ENCODE measurements around the gene SMIM29. TPM values are rescaled to one million over a fixed set of nuclear protein-coding genes. Genes with fewer than 3 reads are reported as not detected.

SMIM29 gene
- total and polyA plus RNA-seq, 10 of the 15 experiments (the other 5 are each of a cell fraction or from before 2014, with no cell fraction given), result 7.1 to 30.0 (median 16.2) TPM

- no peak for TF ChIP-seq SP1 (IDR thresholded peaks at IDR 0.05; ENCODE audit: low read depth, low read length)
- TF ChIP-seq SREBF2 (IDR thresholded peaks at IDR 0.05; ENCODE audit: low read length), result no peak
- TF ChIP-seq SUPT20H (IDR thresholded peaks at IDR 0.05; ENCODE audit: borderline replicate concordance, control insufficient read depth, low read depth, low read length), result no peak
- TF ChIP-seq CHD4 (IDR thresholded peaks at IDR 0.05), result no peak
- TF ChIP-seq MTA2 (IDR thresholded peaks at IDR 0.05; ENCODE audit: low read depth), result no peak
- TF ChIP-seq SPI1 (IDR thresholded peaks at IDR 0.05; ENCODE audit: borderline replicate concordance, insufficient read depth, low read depth, low read length), result peak; percentile 8; the same call in 1 of the 2 replicates
- TF ChIP-seq ZBTB11 (CRISPR knock-in tag; IDR thresholded peaks at IDR 0.05), result no peak
- TF ChIP-seq CREM (IDR thresholded peaks at IDR 0.05; ENCODE audit: low read depth), result no peak
- TF ChIP-seq PAX5 (IDR thresholded peaks at IDR 0.05; ENCODE audit: borderline replicate concordance, low read depth, low read length), result no peak
- TF ChIP-seq RELB (IDR thresholded peaks at IDR 0.05; ENCODE audit: low read depth), result no peak
- no peak for TF ChIP-seq ASH2L (IDR thresholded peaks at IDR 0.05; ENCODE audit: borderline replicate concordance, low read depth)
Observed at GRCh38 chr6:34226731-34227586, 21.8 kb downstream of the SMIM29 start (continued).
